Endodermal cell (in vitro differentiated cells): ENCODE measurements around the gene CARM1. TPM values are rescaled to one million over a fixed set of nuclear protein-coding genes. Genes with fewer than 3 reads are reported as not detected.

Experiments used
- DNase-seq: peaks from one replicate; pipeline ENCODE4 v3.0.0-alpha.2; 2017
- H3K27ac ChIP-seq: 2 replicates; pipeline ENCODE4 v1.5.1; 2013; ENCODE audit warnings: mild to moderate bottlenecking, low read depth, low read length, moderate library complexity
- H3K27me3 ChIP-seq: 2 replicates; pipeline ENCODE4 v1.6.1; 2013; ENCODE audit warnings: mild to moderate bottlenecking, low read length, moderate library complexity; ENCODE audit not compliant: insufficient read depth, control insufficient read depth, poor library complexity, severe bottlenecking
- H3K36me3 ChIP-seq: 2 replicates; pipeline ENCODE4 v1.7.0; 2013; ENCODE audit warnings: mild to moderate bottlenecking, low read length, moderate library complexity; ENCODE audit not compliant: control insufficient read depth, insufficient read depth
- H3K4me1 ChIP-seq: one replicate; pipeline ENCODE4 v1.7.0; 2013; ENCODE audit warnings: low read length; ENCODE audit not compliant: control insufficient read depth, insufficient read depth
- H3K4me3 ChIP-seq: 2 replicates; pipeline ENCODE4 v1.5.1; 2013; ENCODE audit warnings: mild to moderate bottlenecking, low read length, moderate library complexity
- H3K9ac ChIP-seq: 2 replicates; pipeline ENCODE4 v1.6.1; 2013; ENCODE audit warnings: mild to moderate bottlenecking, low read length, moderate library complexity; ENCODE audit not compliant: poor library complexity, severe bottlenecking; ENCODE audit errors: extremely low read depth
- H3K9me3 ChIP-seq: 2 replicates; pipeline ENCODE4 v1.6.1; 2013; ENCODE audit warnings: mild to moderate bottlenecking, low read length, moderate library complexity; ENCODE audit not compliant: control insufficient read depth
- H3K27ac Mint-ChIP-seq: 2 replicates; pipeline ENCODE4 v1.8.0; 2020; ENCODE audit warnings: mixed read lengths
- H3K27me3 Mint-ChIP-seq: 2 replicates; pipeline ENCODE4 v1.8.0; 2021; ENCODE audit warnings: mild to moderate bottlenecking, mixed read lengths; ENCODE audit not compliant: insufficient read depth
- H3K36me3 Mint-ChIP-seq: 2 replicates; pipeline ENCODE4 v1.8.0; 2020; ENCODE audit warnings: low read depth, mixed read lengths
- H3K4me1 Mint-ChIP-seq: 2 replicates; pipeline ENCODE4 v1.8.0; 2020; ENCODE audit warnings: mixed read lengths
- H3K4me3 Mint-ChIP-seq: 2 replicates; pipeline ENCODE4 v1.8.0; 2020; ENCODE audit warnings: mild to moderate bottlenecking, moderate library complexity, mixed read lengths
- H3K9me3 Mint-ChIP-seq: 2 replicates; pipeline ENCODE4 v1.8.0; 2020; ENCODE audit warnings: mild to moderate bottlenecking, mixed read lengths
- WGBS, 2 experiments: methylation state at CpG; one replicate each; pipeline versions ENCODE4 v1.1.5 to v1.1.7; 2013; ENCODE audit warnings: missing lambda C conversion rate in 2 of 2, mixed read lengths in 1 of 2; ENCODE audit not compliant: insufficient coverage in 1 of 2, insufficient read length in 1 of 2; 5-methylcytosine and 5-hydroxymethylcytosine counted together
- total RNA-seq, 2 donors: library from RNA; stranded (reverse); fragmentation: NEBNext Ultra II Directional in 1 of 2; extraction: Animal tissue kit (Norgen Biotek cat#: 25700) in 1 of 2; gene quantifications; 2 replicates in 1 of 2; 3 replicates in 1 of 2; pipeline ENCODE4 v1.2.1, GENCODE V29; 2021
- TF ChIP-seq, protein P1 (sequence below): fragments of 200-600 bp; sonication (generic); conservative IDR thresholded peaks from 2 replicates; pipeline ENCODE4 v1.5.0; 2021; ENCODE audit warnings: antibody characterized with exemption, mild to moderate bottlenecking

The CARM1 gene
- total RNA-seq, 2 donors from 2014 or later = 80.6 to 86.6 TPM

DNA sequence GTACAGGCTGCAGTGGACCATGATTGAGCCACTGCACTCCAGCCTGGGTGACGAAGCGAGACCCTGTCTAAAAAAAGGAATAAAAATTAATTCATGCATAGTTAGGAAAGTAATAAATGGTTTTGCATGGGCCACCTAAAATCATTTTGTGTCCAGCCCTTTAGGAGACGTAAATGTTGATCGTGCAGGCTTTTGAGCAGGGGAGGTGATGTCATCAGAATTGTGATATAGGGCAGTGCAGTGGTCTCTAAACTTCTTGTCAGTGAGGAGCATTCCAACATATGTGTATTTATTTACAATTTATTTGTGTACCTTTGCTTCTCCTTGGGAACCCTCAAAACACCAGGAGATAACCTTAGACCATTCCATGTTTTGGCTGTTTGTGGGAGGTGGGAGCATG is 92.5 kb downstream of the CARM1 start:
- Mint-ChIP-seq H3K9me3 (no peaks in the 10 kb centered on the region), H3K4me3 (no peak overlapping the region), H3K27me3 (no peaks in the 10 kb centered on the region), H3K4me1 (peaks cover 21% of the 10 kb centered on the region), H3K36me3 (peaks cover 14% of the 10 kb centered on the region), H3K27ac (no peak overlapping the region)
- H3K9ac ChIP-seq = no peak overlapping the region
- H3K36me3 ChIP-seq = peaks cover 10% of the 10 kb centered on the region
- H3K4me3 ChIP-seq = no peak overlapping the region
- WGBS, 2 experiments = 97 to 100% methylated on average over 2 to 4 of the region's 4 CpGs
- TF ChIP-seq, protein P1, sequence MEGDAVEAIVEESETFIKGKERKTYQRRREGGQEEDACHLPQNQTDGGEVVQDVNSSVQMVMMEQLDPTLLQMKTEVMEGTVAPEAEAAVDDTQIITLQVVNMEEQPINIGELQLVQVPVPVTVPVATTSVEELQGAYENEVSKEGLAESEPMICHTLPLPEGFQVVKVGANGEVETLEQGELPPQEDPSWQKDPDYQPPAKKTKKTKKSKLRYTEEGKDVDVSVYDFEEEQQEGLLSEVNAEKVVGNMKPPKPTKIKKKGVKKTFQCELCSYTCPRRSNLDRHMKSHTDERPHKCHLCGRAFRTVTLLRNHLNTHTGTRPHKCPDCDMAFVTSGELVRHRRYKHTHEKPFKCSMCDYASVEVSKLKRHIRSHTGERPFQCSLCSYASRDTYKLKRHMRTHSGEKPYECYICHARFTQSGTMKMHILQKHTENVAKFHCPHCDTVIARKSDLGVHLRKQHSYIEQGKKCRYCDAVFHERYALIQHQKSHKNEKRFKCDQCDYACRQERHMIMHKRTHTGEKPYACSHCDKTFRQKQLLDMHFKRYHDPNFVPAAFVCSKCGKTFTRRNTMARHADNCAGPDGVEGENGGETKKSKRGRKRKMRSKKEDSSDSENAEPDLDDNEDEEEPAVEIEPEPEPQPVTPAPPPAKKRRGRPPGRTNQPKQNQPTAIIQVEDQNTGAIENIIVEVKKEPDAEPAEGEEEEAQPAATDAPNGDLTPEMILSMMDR = no peak
- H3K9me3 ChIP-seq = no peaks in the 10 kb centered on the region
- no peaks in the 10 kb centered on the region for H3K4me1 ChIP-seq
- H3K27me3 ChIP-seq = no peaks in the 10 kb centered on the region
- H3K27ac ChIP-seq = no peak overlapping the region
- DNase-seq = no peak

DNA sequence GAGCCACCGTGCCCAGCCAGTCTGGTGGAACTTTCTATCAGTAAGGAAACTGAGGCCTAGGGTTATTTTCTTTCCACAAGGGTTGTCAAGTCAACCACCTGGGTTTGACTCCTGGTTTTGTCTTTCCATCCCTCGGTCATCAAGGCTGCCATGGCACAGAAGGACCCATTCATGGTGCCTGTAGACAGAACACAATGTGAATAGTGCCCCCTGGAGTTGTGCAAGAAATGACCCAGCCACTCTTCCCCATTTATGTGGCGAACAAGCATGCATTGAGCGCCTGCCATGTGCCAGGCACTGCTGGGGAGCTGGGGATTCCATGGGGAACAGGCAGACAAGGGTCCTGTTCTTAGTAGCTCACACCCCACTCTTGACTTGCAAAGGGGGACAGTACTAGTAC is 93.5 kb downstream of the CARM1 start:
- Histone ChIP-seq H3K9ac (no peak overlapping the region), H3K36me3 (peaks cover 10% of the 10 kb centered on the region), H3K9me3 (no peaks in the 10 kb centered on the region), H3K27ac (no peak overlapping the region), H3K4me1 (no peaks in the 10 kb centered on the region), H3K4me3 (no peak overlapping the region), H3K27me3 (no peaks in the 10 kb centered on the region)
- peaks cover 21% of the 10 kb centered on the region for H3K4me1 Mint-ChIP-seq
- no peak for DNase-seq
- peaks cover 14% of the 10 kb centered on the region for H3K36me3 Mint-ChIP-seq
- no peaks in the 10 kb centered on the region for H3K27me3 Mint-ChIP-seq
- WGBS, 2 experiments = 89 to 94% methylated on average over 2 to 4 of the region's 4 CpGs
- H3K27ac Mint-ChIP-seq = peak overlapping the region; percentile 72
- H3K4me3 Mint-ChIP-seq = no peak overlapping the region
- H3K9me3 Mint-ChIP-seq = no peaks in the 10 kb centered on the region
- TF ChIP-seq, protein P1 = peak; percentile 66

DNA sequence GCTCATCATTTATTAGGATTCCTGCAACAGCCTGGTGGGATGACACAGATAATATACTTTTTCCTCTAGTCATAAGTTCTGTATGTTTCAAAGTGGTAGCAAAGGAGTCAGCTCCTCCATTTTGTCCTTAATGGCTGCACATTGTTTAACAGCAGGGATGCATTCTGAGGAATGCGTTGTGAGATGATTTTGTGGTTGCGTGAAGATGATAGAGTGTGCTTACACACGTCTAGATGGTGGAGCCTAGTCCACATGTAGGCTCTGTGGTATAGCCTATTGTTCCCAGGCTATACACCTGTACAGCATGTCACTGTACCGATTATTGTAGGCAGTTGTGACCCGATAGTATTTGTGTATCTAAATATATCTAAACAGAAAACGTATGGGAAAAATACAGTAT is 94.0 kb downstream of the CARM1 start:
- Mint-ChIP-seq H3K27me3 (no peaks in the 10 kb centered on the region), H3K36me3 (peaks cover 14% of the 10 kb centered on the region), H3K9me3 (no peaks in the 10 kb centered on the region), H3K4me3 (no peak overlapping the region), H3K4me1 (peaks cover 21% of the 10 kb centered on the region), H3K27ac (no peak overlapping the region)
- Histone ChIP-seq H3K4me1 (no peaks in the 10 kb centered on the region), H3K27ac (no peak overlapping the region), H3K4me3 (no peak overlapping the region), H3K9ac (no peak overlapping the region), H3K9me3 (no peaks in the 10 kb centered on the region), H3K36me3 (peaks cover 10% of the 10 kb centered on the region), H3K27me3 (no peaks in the 10 kb centered on the region)
- 94 to 100% methylated on average over 3 to 5 of the region's 6 CpGs for WGBS, 2 experiments
- no peak for DNase-seq
- TF ChIP-seq, protein P1 = no peak
